HL-60 (cell line): ENCODE data around the gene NR5A1.

Source experiments
- DNase-seq, 2 experiments: peaks; one replicate each; pipeline ENCODE4 v3.0.0-alpha.2; 2010 to 2020; ENCODE audit warnings: low read depth in 1 of 2, low spot score in 1 of 2
- H3K27ac ChIP-seq: fragments of 250-450 bp; sonication (Bioruptor Pico); replicated peaks from 2 replicates; pipeline ENCODE4 v1.5.1; 2020; ENCODE audit warnings: mild to moderate bottlenecking, moderate library complexity
- H3K27me3 ChIP-seq: fragments of 250-450 bp; sonication (Bioruptor Pico); 2 replicates; pipeline ENCODE4 v1.5.1; 2021; ENCODE audit warnings: mild to moderate bottlenecking, moderate library complexity; ENCODE audit not compliant: insufficient read depth, poor library complexity, severe bottlenecking
- H3K4me3 ChIP-seq: replicated peaks from 2 replicates; pipeline ENCODE4 v1.5.1; 2011; ENCODE audit warnings: mild to moderate bottlenecking, control low read depth, low read length; ENCODE audit not compliant: insufficient read depth
- CTCF ChIP-seq: IDR thresholded peaks from one replicate; pipeline ENCODE4 v1.5.1; 2011; ENCODE audit warnings: low read length, control low read depth, inconsistent platforms; ENCODE audit not compliant: insufficient read depth
- GABPA ChIP-seq: IDR thresholded peaks from 2 replicates; pipeline ENCODE4 v1.6.1; 2012; ENCODE audit warnings: low read depth
- POLR2AphosphoS5 ChIP-seq: IDR thresholded peaks from 2 replicates; pipeline ENCODE4 v1.6.1; 2012; ENCODE audit warnings: low read depth
- REST ChIP-seq: IDR thresholded peaks from 2 replicates; pipeline ENCODE4 v1.6.1; 2012; ENCODE audit warnings: low read depth; ENCODE audit not compliant: insufficient replicate concordance
- SPI1 ChIP-seq: IDR thresholded peaks from 2 replicates; pipeline ENCODE4 v1.6.1; 2012; ENCODE audit warnings: low read depth, mild to moderate bottlenecking, borderline replicate concordance

NR5A1 gene

GRCh38 chr9:124552273-124552605 is 45.0 kb upstream of the NR5A1 start:
- no peaks in the 10 kb centered on the region for H3K27me3 ChIP-seq
- no peak overlapping the region for H3K27ac ChIP-seq
- no peak overlapping the region for H3K4me3 ChIP-seq
- DNase-seq, result no peak
- TF ChIP-seq GABPA, result no peak
- no peak for TF ChIP-seq SPI1
- no peak for TF ChIP-seq POLR2AphosphoS5
- TF ChIP-seq REST, result no peak
- TF ChIP-seq CTCF, result no peak

GRCh38 chr9:124551472-124552272 is 44.5 kb upstream of the NR5A1 start:
- Histone ChIP-seq H3K4me3 (no peak overlapping the region), H3K27me3 (no peaks in the 10 kb centered on the region), H3K27ac (no peak overlapping the region)
- TF ChIP-seq POLR2AphosphoS5 (no peak), CTCF (peak; percentile 41), REST (no peak), SPI1 (no peak), GABPA (no peak)
- peak in 1 of 2 experiments; percentile 38 for DNase-seq

- no peak for TF ChIP-seq POLR2AphosphoS5
- TF ChIP-seq SPI1, result no peak
- no peak for TF ChIP-seq CTCF
- TF ChIP-seq REST, result no peak
- no peak for TF ChIP-seq GABPA
- DNase-seq, result no peak
- Histone ChIP-seq H3K27me3 (no peaks in the 10 kb centered on the region), H3K4me3 (no peak overlapping the region), H3K27ac (no peak overlapping the region)
These were observed 42.9 kb upstream of the NR5A1 start for GRCh38 chr9:124550072-124550471.
